ENCODE measurements around the gene OR2D3. TPM values are rescaled to one million over a fixed set of nuclear protein-coding genes. Genes with fewer than 3 reads are reported as not detected.
"Not testable (repeated sequence)": the region's sequence is repeated elsewhere in the genome, so short reads cannot be mapped to it uniquely, and the experiment has no call there.

OR2D3 gene
- total and polyA plus RNA-seq, 10 donors = not detected

GRCh38 chr11:6968816-6969215, 48.0 kb downstream of the OR2D3 start:
- peaks cover 0 to 24% (median 16%) of the 10 kb centered on the region in 8 donors for H3K9me3 ChIP-seq
- no peaks in the 10 kb centered on the region for H3K4me1 ChIP-seq
- no peak overlapping the region for H3K4me3 ChIP-seq
- no peak overlapping the region for H3K27ac ChIP-seq
- H3K36me3 ChIP-seq = no peaks in the 10 kb centered on the region
- TF ChIP-seq CTCF (IDR thresholded peaks at IDR 0.05 in 8 of 11, conservative IDR thresholded peaks at IDR 0.05 in 3 of 11) = no peak
- no peak for TF ChIP-seq POLR2A (IDR thresholded peaks at IDR 0.05)
- TF ChIP-seq POLR2AphosphoS5 (IDR thresholded peaks at IDR 0.05) = no peak
- 76 to 97% (median 95%) methylated on average over 1 of the region's 1 CpG for WGBS, 5 donors
- intact Hi-C loops (cut with DNase I; ENCODE audit: low total_unique reads) = no loop called here
- no peaks in the 10 kb centered on the region for H3K27me3 ChIP-seq (replicated peaks in 1 of 7)
- DNase-seq = no peak

DNA sequence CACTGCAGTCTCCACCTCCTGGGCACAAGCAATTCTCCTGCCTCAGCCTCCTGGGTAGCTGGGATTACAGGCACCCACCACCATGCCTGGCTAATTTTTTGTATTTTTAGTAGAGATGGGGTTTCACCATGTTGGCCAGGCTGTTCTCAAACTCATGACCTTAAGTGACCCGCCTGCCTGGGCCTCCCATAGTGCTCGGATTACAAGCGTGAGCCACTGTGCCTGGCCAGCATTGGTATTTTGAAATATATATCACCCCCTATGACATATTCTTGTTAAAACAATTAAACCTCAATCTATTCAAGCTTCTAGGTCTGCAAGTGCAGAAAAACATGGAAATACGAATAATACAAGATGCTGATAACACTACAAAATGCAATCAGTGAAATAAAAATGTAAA, 49.1 kb downstream of the OR2D3 start:
- H3K36me3 ChIP-seq; DNase-seq; H3K27me3 ChIP-seq (replicated peaks in 1 of 7); intact Hi-C loops (cut with DNase I; ENCODE audit: low total_unique reads); H3K4me3 ChIP-seq; H3K27ac ChIP-seq; H3K4me1 ChIP-seq: not testable (repeated sequence)
- peaks cover 0 to 24% (median 16%) of the 10 kb centered on the region in 8 donors for H3K9me3 ChIP-seq
- WGBS, 5 donors = 74 to 89% (median 76%) methylated on average over 4 of the region's 4 CpGs

Other genes starting within 250 kb of the OR2D3 start
- gene MRPL17, start 237.7 kb upstream of the OR2D3 start, total RNA-seq = 10 to 100 TPM; 31.1 to 74.7 (median 41.1) TPM
- gene MRPL17, start 237.7 kb upstream of the OR2D3 start, polyA plus RNA-seq = 10 to 100 TPM; 41.7 to 70.2 (median 52.9) TPM
- gene OR2AG2, start 149.0 kb upstream of the OR2D3 start, total RNA-seq = under 1 TPM in 5 of 7 donors, not detected in 2; 0.15 to 0.34 (median 0.20) TPM
- gene OR2AG2, start 149.0 kb upstream of the OR2D3 start, polyA plus RNA-seq = under 1 TPM in 1 of 3 donors, not detected in 2; 0.03 TPM
- gene OR2AG1, start 138.0 kb upstream of the OR2D3 start, total RNA-seq = under 1 TPM in 2 of 7 donors, not detected in 5; 0.20 to 0.26 TPM
- not detected for gene OR2AG1, start 138.0 kb upstream of the OR2D3 start, polyA plus RNA-seq
- under 1 TPM; 0.07 to 0.85 (median 0.39) TPM for gene OR6A2, start 121.3 kb upstream of the OR2D3 start, total RNA-seq
- gene OR6A2, start 121.3 kb upstream of the OR2D3 start, polyA plus RNA-seq = not detected
- gene OR10A5, start 75.3 kb upstream of the OR2D3 start, total RNA-seq = not detected
- gene OR10A5, start 75.3 kb upstream of the OR2D3 start, polyA plus RNA-seq = not detected
- not detected for gene OR10A2, start 57.9 kb upstream of the OR2D3 start, total RNA-seq
- not detected for gene OR10A2, start 57.9 kb upstream of the OR2D3 start, polyA plus RNA-seq
- not detected for gene OR10A4, start 44.4 kb upstream of the OR2D3 start, total RNA-seq
- not detected for gene OR10A4, start 44.4 kb upstream of the OR2D3 start, polyA plus RNA-seq
- gene OR2D2, start 28.5 kb upstream of the OR2D3 start, total RNA-seq = under 1 TPM in 4 of 7 donors, not detected in 3; 0.43 to 0.94 (median 0.58) TPM
- gene OR2D2, start 28.5 kb upstream of the OR2D3 start, polyA plus RNA-seq = not detected
- 1 to 10 TPM; 2.6 to 8.4 (median 4.5) TPM for gene ZNF215, start 5.4 kb downstream of the OR2D3 start, total RNA-seq
- 1 to 10 TPM in 1 of 3 donors, under 1 TPM in 2; 0.26 to 1.3 (median 0.54) TPM for gene ZNF215, start 5.4 kb downstream of the OR2D3 start, polyA plus RNA-seq
- 1 to 10 TPM in 2 of 7 donors, under 1 TPM in 4, not detected in 1; 0.34 to 1.5 (median 0.67) TPM for gene ZNF214, start 99.3 kb downstream of the OR2D3 start, total RNA-seq
- gene ZNF214, start 99.3 kb downstream of the OR2D3 start, polyA plus RNA-seq = under 1 TPM; 0.06 to 0.29 (median 0.11) TPM
- gene NLRP14, start 99.5 kb downstream of the OR2D3 start, total RNA-seq = 1 to 10 TPM in 2 of 7 donors, under 1 TPM in 5; 0.17 to 1.5 (median 0.28) TPM
- gene NLRP14, start 99.5 kb downstream of the OR2D3 start, polyA plus RNA-seq = under 1 TPM in 1 of 3 donors, not detected in 2; 0.02 TPM
- gene RBMXL2, start 168.0 kb downstream of the OR2D3 start, total RNA-seq = under 1 TPM in 4 of 7 donors, not detected in 3; 0.20 to 0.52 (median 0.45) TPM
- gene RBMXL2, start 168.0 kb downstream of the OR2D3 start, polyA plus RNA-seq = not detected

Measured in spleen (tissue), 11 donors.